GM12878 (cell line): ENCODE data around the gene HS3ST1. TPM values are rescaled to one million over a fixed set of nuclear protein-coding genes. Genes with fewer than 3 reads are reported as not detected.
A peak's percentile ranks its signal among the peaks of the same experiment; 100 is the strongest.

Experiments used
- ATAC-seq: fragments of 200-7000 bp; cut with Tn5 transposase; 3 replicates; pipeline ENCODE4 v1.9.1; 2020; ENCODE audit warnings: mild to moderate bottlenecking, moderate library complexity
- BruUV-seq: library from RNA; stranded (reverse); fragments of 400-500 nt; replicated peaks from 2 replicates; lab custom pipeline; 2021; lab: Mats Ljungman, UMichigan
- CTCF ChIA-PET: fragments of 300-600 bp; sonication (Branson Sonifier 250); formaldehyde crosslinking; extraction: SDS; loops from one replicate; lab custom pipeline; 2021; ENCODE audit warnings: inconsistent platforms; lab: Yijun Ruan, JAX
- POLR2A ChIA-PET: fragments of 350-600 bp; formaldehyde crosslinking; extraction: SDS; loops from one replicate; lab custom pipeline; 2021; ENCODE audit warnings: inconsistent platforms; lab: Charles Lee
- RAD21 ChIA-PET: fragments of 300-600 bp; sonication (Branson Sonifier 250); formaldehyde crosslinking; loops from one replicate; lab custom pipeline; 2023; ENCODE audit warnings: antibody characterized with exemption; ENCODE audit not compliant: unreplicated experiment; lab: Charles Lee
- SMC1A ChIA-PET: fragments of 300-600 bp; sonication (Branson Sonifier 250); formaldehyde crosslinking; loops from one replicate; lab custom pipeline; 2023; ENCODE audit not compliant: unreplicated experiment, uncharacterized antibody; lab: Charles Lee
- DNase-seq: peaks from one replicate; pipeline ENCODE4 v3.0.0-alpha.2; 2011; ENCODE audit warnings: low read depth, low spot score
- FAIRE-seq: peaks from 3 replicates; lab custom pipeline; 2011; peaks lifted over from hg19 to GRCh38; lab: Jason Lieb, UNC
- H2AFZ ChIP-seq: 2 replicates; pipeline ENCODE4 v1.6.0; 2011; ENCODE audit warnings: low read depth, low read length, control low read depth; ENCODE audit not compliant: control insufficient read depth
- H3K27ac ChIP-seq: 2 replicates; pipeline ENCODE4 v1.5.1; 2011; ENCODE audit warnings: control low read depth; ENCODE audit not compliant: control insufficient read depth, insufficient read depth
- H3K27me3 ChIP-seq, 2 experiments: replicated peaks in 1 of 2; 2 replicates each; pipeline versions ENCODE4 v1.6.0 to v1.6.1; 2011; ENCODE audit warnings: low read length in 1 of 2; ENCODE audit not compliant: control insufficient read depth in 2 of 2, insufficient read depth in 2 of 2
- H3K36me3 ChIP-seq, 2 experiments: 2 replicates each; pipeline ENCODE4 v1.5.1; 2011; ENCODE audit warnings: low read length in 1 of 2; ENCODE audit not compliant: control insufficient read depth in 2 of 2, insufficient read depth in 2 of 2
- H3K4me1 ChIP-seq: 2 replicates; pipeline ENCODE4 v1.6.1; 2011; ENCODE audit warnings: mild to moderate bottlenecking, low read length, moderate library complexity, mixed read lengths; ENCODE audit not compliant: control insufficient read depth, insufficient read depth
- H3K4me2 ChIP-seq: 2 replicates; pipeline ENCODE4 v1.6.0; 2011; ENCODE audit warnings: control low read depth; ENCODE audit not compliant: control insufficient read depth, insufficient read depth
- H3K4me3 ChIP-seq: fragments of 200-600 bp; sonication (generic); 2 replicates; pipeline ENCODE4 v1.5.1; 2016
- H3K79me2 ChIP-seq: 2 replicates; pipeline ENCODE4 v1.6.0; 2011; ENCODE audit warnings: low read length; ENCODE audit not compliant: control insufficient read depth, insufficient read depth
- H3K9ac ChIP-seq: 2 replicates; pipeline ENCODE4 v1.8.0; 2011; ENCODE audit warnings: low read length, control low read depth, mixed read lengths; ENCODE audit not compliant: control insufficient read depth, insufficient read depth
- H3K9me3 ChIP-seq: replicated peaks from 3 replicates; pipeline ENCODE4 v1.5.1; 2011; ENCODE audit warnings: mild to moderate bottlenecking, low read length; ENCODE audit not compliant: control insufficient read depth, insufficient read depth
- H4K20me1 ChIP-seq: 2 replicates; pipeline ENCODE4 v1.6.0; 2011; ENCODE audit not compliant: control insufficient read depth, insufficient read depth
- HCFC1 ChIP-seq: fragments of 150-350 bp; IDR thresholded peaks from 2 replicates; pipeline ENCODE4 v1.6.1; 2014; ENCODE audit warnings: low read length
- HDAC6 ChIP-seq: fragments of 200-600 bp; sonication (generic); IDR thresholded peaks from one replicate; pipeline ENCODE4 v1.8.0; 2017; ENCODE audit warnings: antibody characterized with exemption; ENCODE audit not compliant: unreplicated experiment
- IRF4 ChIP-seq: IDR thresholded peaks from 2 replicates; pipeline ENCODE4 v1.6.1; 2011; ENCODE audit warnings: low read depth, low read length
- KDM1A ChIP-seq: fragments of 200-600 bp; sonication (generic); IDR thresholded peaks from 2 replicates; pipeline ENCODE4 v1.6.1; 2016; ENCODE audit warnings: borderline replicate concordance
- MAX ChIP-seq: IDR thresholded peaks from 2 replicates; pipeline ENCODE4 v1.6.1; 2012; ENCODE audit warnings: low read depth, low read length, improper control_type of control experiment
- PAX8 ChIP-seq: fragments of 450-650 bp; IDR thresholded peaks from 2 replicates; pipeline ENCODE4 v1.6.1; 2017; ENCODE audit warnings: mild to moderate bottlenecking, moderate library complexity
- ZNF274 ChIP-seq: IDR thresholded peaks from one replicate; pipeline ENCODE4 v1.8.0; 2011; ENCODE audit not compliant: insufficient read length, insufficient read depth
- WGBS: methylation state at CpG from one replicate; pipeline ENCODE4 v1.1.6; 2016; ENCODE audit warnings: low lambda C conversion rate; ENCODE audit not compliant: insufficient replicate concordance, insufficient coverage; ENCODE audit errors: missing lambda C conversion rate; 5-methylcytosine and 5-hydroxymethylcytosine counted together
- in situ Hi-C: fragments of 300-500 bp; cut with MboI; formaldehyde crosslinking; loops from 9 replicates; pipeline ENCODE4 v1.14.3; 2018; ENCODE audit warnings: mixed read lengths
- intact Hi-C: fragments of 100-400 bp; cut with micrococcal nuclease; formaldehyde crosslinking; loops from one replicate; pipeline ENCODE4 v1.14.2; 2022; ENCODE audit not compliant: unreplicated experiment
- polyA plus RNA-seq, 11 experiments: library from polyadenylated mRNA; depleted of rRNA in 4 of 11; unstranded in 6 of 11; stranded (reverse) in 5 of 11; fragments of >200 nt; fragmentation: Nextera tagmentation in 4 of 11; fragmentation: Illumina TruSeq in 1 of 11; extraction: Ambion mirVana in 4 of 11; extraction: Trizol in 1 of 11; gene quantifications; 1 replicate in 1 of 11; 2 replicates in 10 of 11; pipeline versions ENCODE4 v1.2.1 to v1.2.3, GENCODE V29; 2011 to 2016; ENCODE audit warnings: inconsistent platforms in 2 of 11, missing spikeins in 2 of 11, low read depth in 1 of 11
- total RNA-seq, 4 experiments: library from RNA; depleted of rRNA in 3 of 4; stranded (reverse); fragments of >200 nt in 3 of 4; fragmentation: Illumina TruSeq in 1 of 4; extraction: Trizol in 1 of 4; gene quantifications; 2 replicates each; pipeline versions ENCODE4 v1.2.1 to v1.2.3, GENCODE V29; 2013 to 2021

HS3ST1 gene
- total and polyA plus RNA-seq, 10 of the 15 experiments (the other 5 are each of a cell fraction or from before 2014, with no cell fraction given), result 0.03 to 0.65 (median 0.13) TPM

- Histone ChIP-seq H3K4me2 (peak overlapping the region; percentile 93; the same call in 1 of the 2 replicates), H3K79me2 (no peaks in the 10 kb centered on the region), H3K27me3 (peaks cover 2 to 8% of the 10 kb centered on the region in 2 experiments), H4K20me1 (no peaks in the 10 kb centered on the region), H3K27ac (no peak overlapping the region), H3K4me1 (peaks cover 2% of the 10 kb centered on the region; the same call in 1 of the 2 replicates), H3K4me3 (peak overlapping the region; percentile 75), H3K9ac (no peak overlapping the region; the same call in 1 of the 2 replicates), H2AFZ (no peak overlapping the region), H3K9me3 (no peaks in the 10 kb centered on the region), H3K36me3 (no peaks in the 10 kb centered on the region)
- in situ Hi-C loops (no loop called here), intact Hi-C loops (loop anchor here (10.0 kb wide), 2 partner anchors 353 to 973 kb away; partner anchors contain the start of gene ZNF518B)
- FAIRE-seq (no peak), ATAC-seq (peak; percentile 2; the same call in 2 of the 3 replicates), DNase-seq (no peak)
- SMC1A ChIA-PET, result interaction anchor here (0.9 kb wide), 1 partner anchor 842 kb away, joined by 5 read pairs; no protein-coding TSS in a partner anchor
- BruUV-seq, result no TSS peak
- 27% methylated on average over 43 of the region's 45 CpGs for WGBS
- CTCF ChIA-PET, result interaction anchor here (1.0 kb wide), 1 partner anchor 836 kb away, joined by 3 read pairs; no protein-coding TSS in a partner anchor
- TF ChIP-seq HDAC6, result peak; percentile 46
- no peak for TF ChIP-seq HCFC1
- POLR2A ChIA-PET, result no interaction called here
- RAD21 ChIA-PET, result interaction anchor here (0.7 to 1.5 kb wide), 3 partner anchors 13 to 872 kb away, joined by 3 read pairs; no protein-coding TSS in a partner anchor
Measured at GRCh38 chr4:11427121-11427996, 1.3 kb downstream of the HS3ST1 start.

- peaks cover 2% of the 10 kb centered on the region; the same call in 1 of the 2 replicates for H3K4me1 ChIP-seq
- POLR2A ChIA-PET, result no interaction called here
- H3K79me2 ChIP-seq, result no peaks in the 10 kb centered on the region
- in situ Hi-C loops, result no loop called here
- no peak for TF ChIP-seq KDM1A
- no peak for TF ChIP-seq ZNF274
- TF ChIP-seq MAX, result no peak
- TF ChIP-seq PAX8, result no peak
- no peak for TF ChIP-seq IRF4
- H4K20me1 ChIP-seq, result no peaks in the 10 kb centered on the region
- no peak overlapping the region for H3K4me3 ChIP-seq
- no peak overlapping the region for H3K27ac ChIP-seq
- H3K9ac ChIP-seq, result no peak overlapping the region
- no peak overlapping the region for H2AFZ ChIP-seq
- RAD21 ChIA-PET, result interaction anchor here (0.7 to 1.5 kb wide), 4 partner anchors 12 to 871 kb away, joined by 3 to 4 read pairs (median 3); no protein-coding TSS in a partner anchor
- CTCF ChIA-PET, result interaction anchor here (0.9 to 1.1 kb wide), 3 partner anchors 9 to 872 kb away, joined by 3 to 5 read pairs (median 3); no protein-coding TSS in a partner anchor
- no peak overlapping the region for H3K4me2 ChIP-seq
- DNase-seq (no peak), FAIRE-seq (no peak), ATAC-seq (no peak)
- SMC1A ChIA-PET, result interaction anchor here (0.9 to 1.3 kb wide), 4 partner anchors 8 to 845 kb away, joined by 3 to 5 read pairs (median 3); no protein-coding TSS in a partner anchor
- intact Hi-C loops, result loop anchor here (10.0 kb wide), 2 partner anchors 352 to 972 kb away; partner anchors contain the start of gene ZNF518B
- WGBS, result 98% methylated on average over 10 of the region's 10 CpGs
- peaks cover 2 to 8% of the 10 kb centered on the region in 2 experiments for H3K27me3 ChIP-seq
- H3K9me3 ChIP-seq, result no peaks in the 10 kb centered on the region
- no TSS peak for BruUV-seq
- no peaks in the 10 kb centered on the region for H3K36me3 ChIP-seq
Measured at GRCh38 chr4:11426731-11427120, 2.0 kb downstream of the HS3ST1 start.
